WTC11 (cell line): ENCODE measurements around the gene PLPPR3. TPM values are rescaled to one million over a fixed set of nuclear protein-coding genes. Genes with fewer than 3 reads are reported as not detected.

Source experiments
- ATAC-seq: fragments of 200-7000 bp; cut with Tn5 transposase; 2 replicates; pipeline ENCODE4 v1.10.0; 2021; ENCODE audit warnings: mild to moderate bottlenecking, moderate library complexity
- CTCF ChIA-PET: fragments of 300-600 bp; sonication (Branson Sonifier 250); formaldehyde crosslinking; loops from one replicate; lab custom pipeline; 2021; ENCODE audit warnings: antibody characterized with exemption; lab: Charles Lee
- POLR2A ChIA-PET: fragments of 350-600 bp; sonication (Branson Sonifier 250); formaldehyde crosslinking; loops from one replicate; lab custom pipeline; 2021; ENCODE audit warnings: antibody characterized with exemption; lab: Charles Lee
- DNase-seq: peaks from one replicate; pipeline ENCODE4 v3.0.0; 2021; ENCODE audit warnings: low spot score
- H3K27ac Mint-ChIP-seq: 2 replicates; pipeline ENCODE4 v1.8.0; 2021; ENCODE audit warnings: mixed read lengths
- H3K27me3 Mint-ChIP-seq: 2 replicates; pipeline ENCODE4 v1.8.0; 2021; ENCODE audit warnings: low read depth, mild to moderate bottlenecking, moderate library complexity, mixed read lengths
- H3K36me3 Mint-ChIP-seq: 2 replicates; pipeline ENCODE4 v1.8.0; 2021; ENCODE audit warnings: mixed read lengths
- H3K4me1 Mint-ChIP-seq: 2 replicates; pipeline ENCODE4 v1.8.0; 2022; ENCODE audit warnings: mixed read lengths
- H3K4me3 Mint-ChIP-seq: 2 replicates; pipeline ENCODE4 v1.8.0; 2021; ENCODE audit warnings: mild to moderate bottlenecking, moderate library complexity, mixed read lengths
- H3K9me3 Mint-ChIP-seq: 2 replicates; pipeline ENCODE4 v1.8.0; 2021; ENCODE audit warnings: mixed read lengths
- CBFB ChIP-seq: sonication (generic); formaldehyde crosslinking; IDR thresholded peaks from 2 replicates; pipeline ENCODE4 v1.8.1; 2022; ENCODE audit warnings: mild to moderate bottlenecking, low read depth, missing genetic modification reagents
- EMX1 ChIP-seq: fragments of 250-450 bp; sonication (Bioruptor Pico); IDR thresholded peaks from 2 replicates; pipeline ENCODE4 v1.8.0; 2021; ENCODE audit warnings: mild to moderate bottlenecking
- ETV6 ChIP-seq: sonication (generic); formaldehyde crosslinking; IDR thresholded peaks from 2 replicates; pipeline ENCODE4 v1.8.1; 2022; ENCODE audit warnings: mild to moderate bottlenecking, missing genetic modification reagents
- FOXK1 ChIP-seq: sonication (generic); formaldehyde crosslinking; IDR thresholded peaks from 2 replicates; pipeline ENCODE4 v1.8.0; 2022; ENCODE audit warnings: mild to moderate bottlenecking, moderate library complexity, missing genetic modification reagents
- GTF2I ChIP-seq: fragments of 250-450 bp; sonication (Bioruptor Pico); conservative IDR thresholded peaks from 2 replicates; pipeline ENCODE4 v1.4.0; 2021; ENCODE audit warnings: mild to moderate bottlenecking
- HMGA2 ChIP-seq: fragments of 250-450 bp; sonication (Bioruptor Pico); IDR thresholded peaks from 2 replicates; pipeline ENCODE4 v1.4.0; 2021; ENCODE audit warnings: mild to moderate bottlenecking, moderate library complexity
- JUN ChIP-seq: sonication (generic); formaldehyde crosslinking; IDR thresholded peaks from 2 replicates; pipeline ENCODE4 v1.8.0; 2023; ENCODE audit warnings: mild to moderate bottlenecking, missing genetic modification reagents
- MYBL2 ChIP-seq: sonication (generic); formaldehyde crosslinking; IDR thresholded peaks from 2 replicates; pipeline ENCODE4 v1.8.1; 2023; ENCODE audit warnings: mild to moderate bottlenecking, moderate library complexity, missing genetic modification reagents
- NFATC4 ChIP-seq: fragments of 250-450 bp; sonication (Bioruptor Pico); IDR thresholded peaks from 2 replicates; pipeline ENCODE4 v1.9.0; 2021; ENCODE audit warnings: mild to moderate bottlenecking
- NFE2L1 ChIP-seq: sonication (generic); formaldehyde crosslinking; IDR thresholded peaks from 2 replicates; pipeline ENCODE4 v1.8.1; 2023; ENCODE audit warnings: missing genetic modification reagents
- NR2C2 ChIP-seq: sonication (generic); formaldehyde crosslinking; IDR thresholded peaks from 2 replicates; pipeline ENCODE4 v1.8.0; 2022; ENCODE audit warnings: mild to moderate bottlenecking, missing genetic modification reagents
- RELA ChIP-seq: sonication (generic); formaldehyde crosslinking; IDR thresholded peaks from 2 replicates; pipeline ENCODE4 v1.8.1; 2022; ENCODE audit warnings: missing genetic modification reagents, mild to moderate bottlenecking, borderline replicate concordance
- SMAD3 ChIP-seq: sonication (generic); formaldehyde crosslinking; IDR thresholded peaks from 2 replicates; pipeline ENCODE4 v1.8.0; 2022; ENCODE audit warnings: missing genetic modification reagents, mild to moderate bottlenecking, borderline replicate concordance
- SMAD4 ChIP-seq: sonication (generic); formaldehyde crosslinking; IDR thresholded peaks from 2 replicates; pipeline ENCODE4 v1.8.0; 2022; ENCODE audit warnings: mild to moderate bottlenecking, missing genetic modification reagents
- TP53 ChIP-seq: sonication (generic); formaldehyde crosslinking; IDR thresholded peaks from 2 replicates; pipeline ENCODE4 v1.8.1; 2023; ENCODE audit warnings: mild to moderate bottlenecking, missing genetic modification reagents
- ZNF121 ChIP-seq: sonication (generic); formaldehyde crosslinking; IDR thresholded peaks from 2 replicates; pipeline ENCODE4 v1.8.0; 2023; ENCODE audit warnings: missing genetic modification reagents
- ZNF317 ChIP-seq: sonication (generic); formaldehyde crosslinking; IDR thresholded peaks from 2 replicates; pipeline ENCODE4 v1.8.1; 2023; ENCODE audit warnings: low read depth, mild to moderate bottlenecking, moderate library complexity, missing genetic modification reagents, borderline replicate concordance
- total RNA-seq: library from RNA; stranded (reverse); gene quantifications from 3 replicates; pipeline ENCODE4 v1.2.3, GENCODE V29; 2021
- TF ChIP-seq, protein P1 (sequence below): sonication (generic); formaldehyde crosslinking; IDR thresholded peaks from 2 replicates; pipeline ENCODE4 v1.8.0; 2023; ENCODE audit warnings: mild to moderate bottlenecking, missing genetic modification reagents
- TF ChIP-seq, protein P2 (sequence below): sonication (generic); formaldehyde crosslinking; conservative IDR thresholded peaks from 2 replicates; pipeline ENCODE4 v1.8.1; 2023; ENCODE audit warnings: mild to moderate bottlenecking, low read depth, missing genetic modification reagents, moderate library complexity
- TF ChIP-seq, protein P3 (sequence below): sonication (generic); formaldehyde crosslinking; IDR thresholded peaks from 2 replicates; pipeline ENCODE4 v1.8.1; 2023; ENCODE audit warnings: mild to moderate bottlenecking, missing genetic modification reagents, moderate library complexity
- TF ChIP-seq, protein P4 (sequence below): sonication (generic); formaldehyde crosslinking; IDR thresholded peaks from 2 replicates; pipeline ENCODE4 v1.8.0; 2023; ENCODE audit warnings: missing genetic modification reagents, mild to moderate bottlenecking, borderline replicate concordance

PLPPR3 gene
- total RNA-seq, 1 experiment from 2014 or later = 60.6 TPM

DNA sequence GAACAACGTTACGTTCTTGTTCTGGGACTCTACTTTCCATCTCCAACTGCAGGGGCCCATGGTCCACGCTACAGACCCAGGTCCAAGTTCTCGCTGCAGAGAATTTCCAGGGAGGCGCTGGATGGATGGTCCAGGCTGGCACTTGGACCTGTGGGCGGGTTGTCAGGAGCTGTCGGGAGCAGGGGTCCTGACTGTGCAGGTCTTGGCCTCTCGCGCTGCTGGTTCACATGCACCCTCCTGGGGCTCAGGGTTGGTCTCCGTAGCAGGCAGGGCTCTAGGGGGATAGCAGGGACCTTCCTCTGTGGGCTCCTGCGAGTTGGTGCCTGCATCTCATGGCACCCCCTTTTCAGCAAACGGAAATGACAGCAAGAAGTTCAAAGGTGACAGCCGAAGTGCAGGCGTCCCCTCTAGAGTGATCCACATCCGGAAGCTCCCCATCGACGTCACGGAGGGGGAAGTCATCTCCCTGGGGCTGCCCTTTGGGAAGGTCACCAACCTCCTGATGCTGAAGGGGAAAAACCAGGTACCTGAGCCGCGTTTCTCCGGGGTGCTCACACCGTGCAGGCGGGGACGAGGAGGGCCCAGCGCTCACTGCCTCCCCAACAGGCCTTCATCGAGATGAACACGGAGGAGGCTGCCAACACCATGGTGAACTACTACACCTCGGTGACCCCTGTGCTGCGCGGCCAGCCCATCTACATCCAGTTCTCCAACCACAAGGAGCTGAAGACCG is 17.9 kb downstream of the PLPPR3 start:
- Mint-ChIP-seq H3K36me3 (peaks cover 61% of the 10 kb centered on the region), H3K4me3 (no peak overlapping the region), H3K27me3 (no peaks in the 10 kb centered on the region), H3K9me3 (no peaks in the 10 kb centered on the region), H3K27ac (peak overlapping the region; percentile 86), H3K4me1 (peaks cover 40% of the 10 kb centered on the region)
- ChIA-PET POLR2A (interaction anchor here (1.1 kb wide), 1 partner anchor 9 kb away, joined by 4 read pairs; no protein-coding TSS in a partner anchor), CTCF (interaction anchor here (0.7 to 1.1 kb wide), 2 partner anchors 34 to 58 kb away, joined by 4 to 5 read pairs; no protein-coding TSS in a partner anchor)
- ATAC-seq (no peak), DNase-seq (no peak)
- TF ChIP-seq HMGA2 (CRISPR knock-in tag) (no peak), NFE2L1 (CRISPR knock-in tag) (no peak), ETV6 (CRISPR knock-in tag) (no peak), FOXK1 (CRISPR knock-in tag) (no peak), SMAD4 (CRISPR knock-in tag) (no peak), ZNF317 (CRISPR knock-in tag) (no peak), NR2C2 (CRISPR knock-in tag) (no peak), ZNF121 (CRISPR knock-in tag) (no peak), CBFB (CRISPR knock-in tag) (no peak)
- TF ChIP-seq, protein P1, sequence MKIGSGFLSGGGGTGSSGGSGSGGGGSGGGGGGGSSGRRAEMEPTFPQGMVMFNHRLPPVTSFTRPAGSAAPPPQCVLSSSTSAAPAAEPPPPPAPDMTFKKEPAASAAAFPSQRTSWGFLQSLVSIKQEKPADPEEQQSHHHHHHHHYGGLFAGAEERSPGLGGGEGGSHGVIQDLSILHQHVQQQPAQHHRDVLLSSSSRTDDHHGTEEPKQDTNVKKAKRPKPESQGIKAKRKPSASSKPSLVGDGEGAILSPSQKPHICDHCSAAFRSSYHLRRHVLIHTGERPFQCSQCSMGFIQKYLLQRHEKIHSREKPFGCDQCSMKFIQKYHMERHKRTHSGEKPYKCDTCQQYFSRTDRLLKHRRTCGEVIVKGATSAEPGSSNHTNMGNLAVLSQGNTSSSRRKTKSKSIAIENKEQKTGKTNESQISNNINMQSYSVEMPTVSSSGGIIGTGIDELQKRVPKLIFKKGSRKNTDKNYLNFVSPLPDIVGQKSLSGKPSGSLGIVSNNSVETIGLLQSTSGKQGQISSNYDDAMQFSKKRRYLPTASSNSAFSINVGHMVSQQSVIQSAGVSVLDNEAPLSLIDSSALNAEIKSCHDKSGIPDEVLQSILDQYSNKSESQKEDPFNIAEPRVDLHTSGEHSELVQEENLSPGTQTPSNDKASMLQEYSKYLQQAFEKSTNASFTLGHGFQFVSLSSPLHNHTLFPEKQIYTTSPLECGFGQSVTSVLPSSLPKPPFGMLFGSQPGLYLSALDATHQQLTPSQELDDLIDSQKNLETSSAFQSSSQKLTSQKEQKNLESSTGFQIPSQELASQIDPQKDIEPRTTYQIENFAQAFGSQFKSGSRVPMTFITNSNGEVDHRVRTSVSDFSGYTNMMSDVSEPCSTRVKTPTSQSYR = no peak
- TF ChIP-seq, protein P2, sequence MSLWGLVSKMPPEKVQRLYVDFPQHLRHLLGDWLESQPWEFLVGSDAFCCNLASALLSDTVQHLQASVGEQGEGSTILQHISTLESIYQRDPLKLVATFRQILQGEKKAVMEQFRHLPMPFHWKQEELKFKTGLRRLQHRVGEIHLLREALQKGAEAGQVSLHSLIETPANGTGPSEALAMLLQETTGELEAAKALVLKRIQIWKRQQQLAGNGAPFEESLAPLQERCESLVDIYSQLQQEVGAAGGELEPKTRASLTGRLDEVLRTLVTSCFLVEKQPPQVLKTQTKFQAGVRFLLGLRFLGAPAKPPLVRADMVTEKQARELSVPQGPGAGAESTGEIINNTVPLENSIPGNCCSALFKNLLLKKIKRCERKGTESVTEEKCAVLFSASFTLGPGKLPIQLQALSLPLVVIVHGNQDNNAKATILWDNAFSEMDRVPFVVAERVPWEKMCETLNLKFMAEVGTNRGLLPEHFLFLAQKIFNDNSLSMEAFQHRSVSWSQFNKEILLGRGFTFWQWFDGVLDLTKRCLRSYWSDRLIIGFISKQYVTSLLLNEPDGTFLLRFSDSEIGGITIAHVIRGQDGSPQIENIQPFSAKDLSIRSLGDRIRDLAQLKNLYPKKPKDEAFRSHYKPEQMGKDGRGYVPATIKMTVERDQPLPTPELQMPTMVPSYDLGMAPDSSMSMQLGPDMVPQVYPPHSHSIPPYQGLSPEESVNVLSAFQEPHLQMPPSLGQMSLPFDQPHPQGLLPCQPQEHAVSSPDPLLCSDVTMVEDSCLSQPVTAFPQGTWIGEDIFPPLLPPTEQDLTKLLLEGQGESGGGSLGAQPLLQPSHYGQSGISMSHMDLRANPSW (CRISPR knock-in tag) = no peak
- TF ChIP-seq, protein P3, sequence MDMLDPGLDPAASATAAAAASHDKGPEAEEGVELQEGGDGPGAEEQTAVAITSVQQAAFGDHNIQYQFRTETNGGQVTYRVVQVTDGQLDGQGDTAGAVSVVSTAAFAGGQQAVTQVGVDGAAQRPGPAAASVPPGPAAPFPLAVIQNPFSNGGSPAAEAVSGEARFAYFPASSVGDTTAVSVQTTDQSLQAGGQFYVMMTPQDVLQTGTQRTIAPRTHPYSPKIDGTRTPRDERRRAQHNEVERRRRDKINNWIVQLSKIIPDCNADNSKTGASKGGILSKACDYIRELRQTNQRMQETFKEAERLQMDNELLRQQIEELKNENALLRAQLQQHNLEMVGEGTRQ = no peak

DNA sequence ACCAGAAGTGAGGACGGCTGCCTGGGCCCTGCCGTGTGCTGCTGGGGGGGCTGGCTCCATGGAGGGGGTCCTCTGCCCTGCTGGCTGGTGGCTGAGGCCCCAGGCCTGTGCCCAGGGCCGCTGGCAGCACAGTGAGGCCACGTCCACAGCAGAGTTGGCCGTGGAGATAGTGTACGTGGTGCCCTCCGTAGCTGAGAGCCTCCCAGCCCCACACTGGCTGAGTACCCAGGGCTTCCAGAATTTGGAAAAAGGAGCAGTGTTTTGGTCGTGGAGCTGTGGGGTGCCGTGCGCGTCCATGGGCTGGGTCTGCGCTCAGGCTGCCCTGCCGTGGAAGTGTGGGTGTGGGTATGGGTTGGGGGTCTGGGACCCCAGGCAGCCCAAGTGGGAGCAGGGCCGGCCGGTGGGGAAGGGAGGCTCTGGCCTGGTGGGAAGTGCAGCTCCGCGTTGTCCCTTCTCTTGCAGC is 18.6 kb downstream of the PLPPR3 start:
- Mint-ChIP-seq H3K27me3 (no peaks in the 10 kb centered on the region), H3K27ac (peak overlapping the region; percentile 95), H3K4me1 (peaks cover 40% of the 10 kb centered on the region), H3K36me3 (peaks cover 63% of the 10 kb centered on the region), H3K4me3 (0 out of 2 replicates have a peak overlapping the region, but pooled peaks have one; percentile 8), H3K9me3 (no peaks in the 10 kb centered on the region)
- ChIA-PET POLR2A (interaction anchor here (0.9 kb wide), 1 partner anchor 10 kb away, joined by 5 read pairs; no protein-coding TSS in a partner anchor), CTCF (interaction anchor here (0.7 to 1.1 kb wide), 2 partner anchors 34 to 58 kb away, joined by 4 to 5 read pairs; no protein-coding TSS in a partner anchor)
- DNase-seq = no peak
- no peak for ATAC-seq
- TF ChIP-seq RELA (no peak), NFATC4 (CRISPR knock-in tag) (no peak), MYBL2 (CRISPR knock-in tag) (no peak), SMAD3 (no peak), GTF2I (CRISPR knock-in tag) (no peak), TP53 (CRISPR knock-in tag) (no peak), EMX1 (no peak), JUN (CRISPR knock-in tag) (no peak)
- TF ChIP-seq, protein P4, sequence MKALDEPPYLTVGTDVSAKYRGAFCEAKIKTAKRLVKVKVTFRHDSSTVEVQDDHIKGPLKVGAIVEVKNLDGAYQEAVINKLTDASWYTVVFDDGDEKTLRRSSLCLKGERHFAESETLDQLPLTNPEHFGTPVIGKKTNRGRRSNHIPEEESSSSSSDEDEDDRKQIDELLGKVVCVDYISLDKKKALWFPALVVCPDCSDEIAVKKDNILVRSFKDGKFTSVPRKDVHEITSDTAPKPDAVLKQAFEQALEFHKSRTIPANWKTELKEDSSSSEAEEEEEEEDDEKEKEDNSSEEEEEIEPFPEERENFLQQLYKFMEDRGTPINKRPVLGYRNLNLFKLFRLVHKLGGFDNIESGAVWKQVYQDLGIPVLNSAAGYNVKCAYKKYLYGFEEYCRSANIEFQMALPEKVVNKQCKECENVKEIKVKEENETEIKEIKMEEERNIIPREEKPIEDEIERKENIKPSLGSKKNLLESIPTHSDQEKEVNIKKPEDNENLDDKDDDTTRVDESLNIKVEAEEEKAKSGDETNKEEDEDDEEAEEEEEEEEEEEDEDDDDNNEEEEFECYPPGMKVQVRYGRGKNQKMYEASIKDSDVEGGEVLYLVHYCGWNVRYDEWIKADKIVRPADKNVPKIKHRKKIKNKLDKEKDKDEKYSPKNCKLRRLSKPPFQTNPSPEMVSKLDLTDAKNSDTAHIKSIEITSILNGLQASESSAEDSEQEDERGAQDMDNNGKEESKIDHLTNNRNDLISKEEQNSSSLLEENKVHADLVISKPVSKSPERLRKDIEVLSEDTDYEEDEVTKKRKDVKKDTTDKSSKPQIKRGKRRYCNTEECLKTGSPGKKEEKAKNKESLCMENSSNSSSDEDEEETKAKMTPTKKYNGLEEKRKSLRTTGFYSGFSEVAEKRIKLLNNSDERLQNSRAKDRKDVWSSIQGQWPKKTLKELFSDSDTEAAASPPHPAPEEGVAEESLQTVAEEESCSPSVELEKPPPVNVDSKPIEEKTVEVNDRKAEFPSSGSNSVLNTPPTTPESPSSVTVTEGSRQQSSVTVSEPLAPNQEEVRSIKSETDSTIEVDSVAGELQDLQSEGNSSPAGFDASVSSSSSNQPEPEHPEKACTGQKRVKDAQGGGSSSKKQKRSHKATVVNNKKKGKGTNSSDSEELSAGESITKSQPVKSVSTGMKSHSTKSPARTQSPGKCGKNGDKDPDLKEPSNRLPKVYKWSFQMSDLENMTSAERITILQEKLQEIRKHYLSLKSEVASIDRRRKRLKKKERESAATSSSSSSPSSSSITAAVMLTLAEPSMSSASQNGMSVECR (CRISPR knock-in tag) = no peak
- TF ChIP-seq, protein P2 (CRISPR knock-in tag) = no peak
